GM18868 (cell line): ENCODE results near the gene BACH2.

Experiments
- ATAC-seq: cut with Tn5 transposase; IDR thresholded peaks from one replicate; pipeline ENCODE4 v1.9.1; 2021; ENCODE audit warnings: mild to moderate bottlenecking, moderate library complexity; ENCODE audit not compliant: unreplicated experiment

The BACH2 gene

GRCh38 chr6:90005048-90005827 lies 291.4 kb downstream of the BACH2 start:
- no peak for ATAC-seq

DNA sequence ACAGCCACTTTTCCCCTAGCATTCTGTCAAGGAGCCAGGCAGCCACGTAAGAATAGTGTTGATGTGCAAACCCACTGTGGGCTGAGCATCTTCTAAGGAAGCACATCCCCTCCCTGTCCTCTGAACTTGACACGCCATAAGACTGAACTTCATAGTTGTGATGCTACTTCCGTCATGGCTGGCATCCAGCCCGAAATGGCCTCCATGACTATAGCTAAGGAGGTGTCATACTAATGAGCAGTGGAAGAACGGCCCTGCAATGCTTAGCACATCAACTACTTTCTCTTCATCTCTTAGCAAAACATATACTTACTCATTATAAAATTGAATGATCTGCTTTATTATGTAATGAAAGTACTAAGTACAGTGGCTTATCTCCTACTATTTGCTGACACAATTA lies 292.1 kb downstream of the BACH2 start:
- ATAC-seq: no peak

- ATAC-seq: no peak
Measured at GRCh38 chr6:90003941-90004340, 292.7 kb downstream of the BACH2 start.

- ATAC-seq: no peak
Measured at GRCh38 chr6:90003069-90003795, 293.4 kb downstream of the BACH2 start.

GRCh38 chr6:90000864-90001731 lies 295.5 kb downstream of the BACH2 start:
- ATAC-seq: no peak

DNA sequence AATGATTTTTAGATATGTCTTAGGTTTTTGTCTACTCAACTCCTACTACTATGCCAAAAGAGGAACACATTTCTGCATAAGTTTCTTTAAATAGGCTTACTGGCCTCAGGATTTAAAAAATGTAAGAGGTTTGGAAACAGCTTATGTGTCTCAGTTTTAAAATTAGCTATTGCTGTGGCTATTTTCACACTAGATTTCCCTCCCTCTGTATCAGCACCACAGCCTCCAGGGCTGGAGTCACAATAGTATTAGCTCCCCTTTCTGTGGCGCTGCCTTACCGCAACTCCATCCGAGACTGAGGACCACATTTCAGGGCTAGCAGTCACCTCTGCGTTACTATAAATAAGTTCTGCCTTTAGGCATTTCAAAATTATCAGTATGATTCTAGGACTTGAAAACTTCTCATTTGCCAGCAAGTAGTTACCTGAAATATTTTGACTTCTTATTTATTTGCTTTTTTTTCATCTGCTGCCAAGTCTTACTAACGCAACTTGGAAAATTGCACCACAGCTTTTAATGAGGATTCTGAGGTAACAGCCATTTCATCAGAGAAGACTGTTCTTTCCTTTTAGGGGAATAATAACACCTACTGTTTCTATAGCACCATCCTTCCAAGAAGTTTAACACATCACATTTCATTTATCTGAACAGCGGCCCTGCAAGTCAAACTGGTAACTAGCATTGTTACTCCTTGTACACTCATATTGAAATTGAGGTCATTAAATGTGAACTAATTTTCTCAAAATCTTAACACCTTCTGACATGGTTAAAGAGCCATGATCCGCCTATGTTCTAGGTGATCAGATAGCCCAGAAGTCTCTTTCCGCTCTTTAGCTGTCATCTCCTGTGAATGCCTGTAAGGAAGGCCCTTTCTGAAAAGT lies 296.5 kb downstream of the BACH2 start:
- ATAC-seq: no peak

DNA sequence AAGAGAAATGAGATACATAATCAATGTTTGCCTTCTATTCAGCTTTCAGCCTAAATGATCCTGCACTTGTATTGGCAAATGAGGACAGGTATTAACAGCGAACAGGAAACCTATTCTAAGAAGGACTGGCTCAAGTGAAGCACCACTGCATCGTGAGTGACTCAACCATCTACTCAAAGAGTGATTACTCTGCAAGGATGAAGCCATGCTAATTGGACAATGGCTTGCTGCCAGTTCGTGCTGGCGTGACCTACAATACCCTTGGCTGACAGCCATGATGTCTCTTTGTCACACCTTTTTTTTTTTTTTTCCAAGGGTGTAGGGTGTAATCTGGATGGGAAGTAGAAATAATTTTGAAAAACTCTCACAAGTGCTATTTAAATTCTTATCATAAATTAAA lies 297.5 kb downstream of the BACH2 start:
- no peak for ATAC-seq

DNA sequence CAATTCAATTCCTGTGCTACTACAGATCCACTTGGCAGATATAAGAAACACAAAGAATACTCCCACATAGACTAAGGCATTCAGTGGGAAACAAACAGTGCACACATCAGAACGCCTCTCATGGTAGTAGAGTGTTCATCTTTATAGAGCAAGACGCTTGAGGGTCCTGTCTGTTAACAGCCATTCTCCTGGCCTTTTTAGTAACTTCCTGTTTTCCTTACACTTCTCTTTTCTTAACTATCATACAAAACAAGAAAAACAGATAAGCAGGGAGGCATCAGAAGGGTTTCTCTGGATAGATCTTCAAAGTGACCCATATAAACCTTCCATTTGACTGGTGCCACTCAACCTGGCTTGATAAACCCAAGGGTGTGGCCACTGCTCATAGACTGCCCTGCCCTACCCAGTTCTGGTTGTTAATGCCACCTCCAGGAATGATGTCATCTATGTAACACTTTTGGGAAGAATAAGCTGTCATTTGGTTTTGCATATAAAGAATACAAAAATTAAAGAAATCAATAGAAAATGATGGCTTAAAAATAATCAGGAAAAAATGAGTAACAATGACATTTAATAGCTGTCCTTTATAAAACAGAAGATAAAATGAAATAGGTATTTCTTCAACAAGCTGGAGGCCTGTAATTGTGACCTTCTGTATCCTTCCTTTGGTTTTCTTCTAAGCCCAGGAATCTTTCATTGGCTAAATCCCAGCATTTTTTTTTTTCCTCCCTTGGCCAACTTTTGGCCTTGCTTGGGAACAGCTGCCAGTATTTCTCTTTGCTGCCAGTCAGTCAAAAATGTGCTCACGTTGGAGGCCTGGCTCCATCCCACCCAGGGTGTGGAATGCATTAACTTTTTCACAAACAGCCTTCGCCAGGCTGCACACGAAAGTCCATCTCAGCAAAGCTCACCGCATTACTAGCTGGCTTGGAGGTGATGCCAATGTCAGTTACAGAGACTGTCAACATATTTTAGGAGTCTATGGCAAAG lies 298.9 kb downstream of the BACH2 start:
- ATAC-seq: no peak

DNA sequence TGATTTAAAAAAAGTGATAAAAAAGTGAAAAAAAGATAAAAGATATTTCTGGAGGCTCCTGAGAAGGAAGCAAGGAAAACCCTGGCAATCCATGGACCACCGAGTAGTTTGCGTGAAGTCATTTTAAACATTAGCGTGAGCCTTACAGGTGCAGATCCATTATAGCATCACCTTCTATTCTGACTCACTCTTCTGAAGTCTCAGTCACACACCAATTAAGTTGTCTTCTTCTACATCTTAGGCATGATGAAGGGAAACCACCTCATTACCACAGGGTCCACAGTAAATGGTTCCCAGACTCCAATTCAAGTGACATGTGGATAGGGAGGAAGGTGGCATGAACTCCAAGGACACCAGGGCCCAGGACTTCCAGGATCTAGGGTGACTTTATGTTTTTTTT lies 303.2 kb downstream of the BACH2 start:
- ATAC-seq: no peak

- no peak for ATAC-seq
Measured at GRCh38 chr6:89992818-89993217, 303.8 kb downstream of the BACH2 start.

DNA sequence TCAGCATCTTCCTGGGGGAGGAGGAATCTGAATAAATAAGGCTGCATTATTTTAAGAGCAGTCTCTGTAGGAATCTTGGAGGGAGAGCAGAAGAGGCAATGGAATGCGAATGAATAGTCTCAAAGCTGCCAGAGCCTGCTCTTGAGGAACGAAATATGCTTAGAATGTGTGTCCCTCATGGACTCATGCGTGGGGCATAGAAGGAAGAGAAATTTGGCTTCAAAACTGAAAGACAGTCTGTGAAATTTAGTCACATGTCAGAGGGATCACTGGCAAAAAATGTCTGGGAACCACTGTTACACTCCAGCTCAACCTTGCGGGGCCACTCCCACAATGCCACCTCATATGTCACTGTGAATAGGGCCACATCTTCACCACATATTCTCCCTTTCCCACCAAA lies 306.9 kb downstream of the BACH2 start:
- ATAC-seq: no peak

DNA sequence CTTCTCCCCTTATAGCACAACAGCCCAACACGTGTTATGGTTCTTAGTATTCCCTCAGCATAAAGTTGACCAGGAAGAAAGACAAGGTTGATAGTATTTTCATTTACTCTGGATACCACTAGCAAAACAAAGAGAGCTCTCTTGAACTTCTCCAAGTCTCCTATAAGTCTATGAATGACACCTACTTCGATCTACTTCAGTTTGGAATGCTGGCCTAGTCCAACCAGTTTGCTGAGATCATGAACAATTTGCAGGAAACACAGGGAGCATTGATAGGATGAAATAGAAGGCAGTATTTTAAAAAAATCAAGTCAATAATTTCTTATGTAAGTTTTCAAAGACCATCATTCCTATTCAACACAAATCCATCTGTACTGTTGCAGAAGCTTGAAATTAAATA lies 308.8 kb downstream of the BACH2 start:
- ATAC-seq: no peak

DNA sequence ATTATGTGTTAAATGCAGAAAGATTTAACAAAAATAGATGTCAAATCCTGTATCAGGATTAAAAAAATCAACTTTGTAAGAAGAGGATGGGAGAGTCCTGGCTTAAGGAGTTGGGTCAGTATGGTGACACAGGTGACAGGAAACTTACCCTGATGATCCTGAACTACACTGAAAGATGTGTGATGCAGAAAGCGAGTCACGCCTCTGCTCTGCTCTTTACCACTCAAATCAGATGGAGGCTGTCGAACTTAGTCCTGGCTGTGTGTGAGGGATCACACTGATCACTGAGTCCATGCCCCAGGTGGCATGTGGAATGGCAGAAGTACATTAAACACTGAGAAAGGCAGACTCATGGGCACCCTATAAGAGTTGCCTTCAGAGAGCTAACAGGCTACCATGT lies 309.5 kb downstream of the BACH2 start:
- ATAC-seq: no peak

- no peak for ATAC-seq
Measured at GRCh38 chr6:89986650-89987074, 310.0 kb downstream of the BACH2 start.

- no peak for ATAC-seq
Measured at GRCh38 chr6:89985751-89986493, 310.7 kb downstream of the BACH2 start.

DNA sequence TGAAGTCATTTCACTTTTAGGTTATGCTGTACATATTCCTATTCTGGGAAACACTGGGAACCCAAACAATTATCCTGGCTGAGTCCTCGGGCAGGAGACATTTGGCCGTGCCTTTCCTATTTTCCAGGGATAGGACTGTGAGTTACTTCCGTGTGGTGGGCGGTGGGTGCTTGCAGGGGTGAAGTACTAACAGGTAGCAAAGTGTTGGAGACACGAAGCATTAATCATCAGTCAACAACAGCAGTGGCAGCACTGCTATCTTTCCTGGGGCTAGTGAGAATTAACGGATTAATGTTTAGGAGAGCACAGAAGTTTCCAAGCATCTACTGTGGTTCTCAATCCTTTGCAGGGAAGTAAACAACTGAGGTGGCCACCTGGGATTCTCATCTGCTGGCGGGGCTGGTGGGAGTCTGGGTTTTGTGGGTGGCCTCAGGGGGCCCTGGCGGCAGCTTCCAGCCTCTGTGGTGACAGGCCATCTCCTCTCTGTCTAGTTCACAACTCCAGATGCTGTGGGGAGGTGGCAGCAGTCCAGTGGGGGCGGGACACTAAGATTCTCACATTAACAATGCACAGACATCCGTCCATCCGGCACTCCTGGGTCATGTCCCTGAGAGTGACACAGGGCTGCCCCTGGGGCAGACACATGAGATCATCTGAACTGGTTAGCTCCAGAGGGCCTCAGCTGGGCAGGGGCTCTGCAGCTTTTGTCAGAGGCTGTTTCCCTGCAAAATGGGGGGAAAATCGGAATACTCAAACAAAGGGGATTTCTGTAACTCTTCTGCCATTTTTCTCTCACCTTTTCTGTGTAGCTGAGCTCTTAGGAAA lies 311.5 kb downstream of the BACH2 start:
- ATAC-seq: no peak

DNA sequence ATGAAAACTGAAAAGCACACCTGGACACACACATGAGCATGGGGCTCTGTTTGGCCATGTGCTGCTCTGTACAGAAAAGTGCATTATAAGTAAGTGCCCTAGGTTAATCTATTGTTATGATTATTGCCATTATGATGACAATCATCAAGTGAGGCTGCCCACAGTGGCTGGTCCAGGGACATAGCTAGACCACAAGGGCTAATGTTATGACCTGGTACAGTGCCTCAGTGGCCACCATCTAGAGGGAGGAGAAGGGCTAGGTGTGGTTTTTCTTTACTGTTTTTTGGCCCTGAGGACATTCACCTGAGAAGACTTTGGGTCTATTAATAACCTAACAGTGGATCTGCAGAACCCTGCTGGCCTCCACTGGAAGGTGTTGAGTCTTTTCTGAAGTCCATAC lies 316.3 kb downstream of the BACH2 start:
- no peak for ATAC-seq
